Activated naive CD4-positive, alpha-beta T cell treated with anti-CD3 and anti-CD28 coated beads, Interleukin-2, amount 50 U/mL, for 16 hours (primary cell): ENCODE results near the gene KRT5.
"Not testable (repeated sequence)": the region's sequence is repeated elsewhere in the genome, so short reads cannot be mapped to it uniquely, and the experiment has no call there.

Experiments used
- DNase-seq: peaks from one replicate; pipeline ENCODE4 v3.0.0-alpha.2; 2020

Gene KRT5

DNA sequence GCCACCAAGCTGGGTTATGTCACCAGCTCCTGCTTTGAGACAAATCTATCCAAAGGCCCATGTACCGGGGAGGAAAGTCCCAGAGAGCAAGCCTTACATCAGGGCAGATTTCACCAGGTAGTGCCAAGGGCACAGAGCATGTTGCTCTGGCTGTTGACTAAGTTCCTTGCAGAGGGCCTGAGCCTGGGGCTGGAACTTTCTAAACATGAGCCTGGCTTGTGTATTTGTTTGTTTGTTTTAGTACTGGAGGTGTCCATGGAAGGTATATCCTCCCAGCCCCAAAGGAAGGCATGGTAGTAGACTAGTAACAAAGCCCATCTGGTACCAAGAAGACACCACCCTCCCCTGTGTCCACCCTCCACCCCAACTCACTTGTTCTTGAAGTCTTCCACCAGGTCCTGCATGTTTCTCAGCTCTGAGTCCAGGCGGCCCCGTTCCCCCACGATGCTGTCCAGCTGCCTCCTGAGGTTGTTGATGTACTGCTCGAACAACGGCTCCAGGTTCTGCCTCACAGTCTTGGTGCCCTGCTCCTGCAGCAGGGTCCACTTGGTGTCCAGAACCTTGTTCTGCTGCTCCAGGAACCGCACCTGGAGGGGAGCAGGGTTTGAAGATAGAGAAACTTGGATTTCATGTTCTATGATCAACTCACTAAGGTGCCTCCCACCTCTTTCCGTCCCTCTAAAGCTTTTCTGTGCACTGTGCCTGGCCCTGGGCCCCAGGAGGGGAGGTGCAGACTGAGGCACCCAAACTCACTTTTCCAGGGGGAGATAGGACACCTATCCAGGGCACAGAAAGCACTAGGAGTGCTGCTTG is 1.4 kb downstream of the KRT5 start:
- DNase-seq = no peak

DNA sequence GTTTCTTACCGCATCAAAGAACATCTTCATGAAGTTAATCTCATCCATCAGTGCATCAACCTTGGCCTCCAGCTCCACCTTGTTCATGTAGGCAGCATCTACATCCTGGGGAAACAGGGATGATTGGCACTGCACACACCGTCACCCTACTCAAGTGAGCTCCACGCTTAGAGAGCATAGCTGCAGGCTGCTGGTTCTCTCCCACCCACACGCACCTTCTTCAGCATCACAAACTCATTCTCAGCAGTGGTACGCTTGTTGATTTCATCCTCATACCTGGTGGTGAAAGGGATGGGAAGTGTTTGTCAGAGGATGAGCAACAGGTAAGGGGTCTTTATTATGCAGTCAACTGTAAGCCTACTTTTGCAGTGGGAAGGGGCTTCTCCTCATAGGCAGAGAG is 2.3 kb downstream of the KRT5 start:
- DNase-seq = no peak

DNA sequence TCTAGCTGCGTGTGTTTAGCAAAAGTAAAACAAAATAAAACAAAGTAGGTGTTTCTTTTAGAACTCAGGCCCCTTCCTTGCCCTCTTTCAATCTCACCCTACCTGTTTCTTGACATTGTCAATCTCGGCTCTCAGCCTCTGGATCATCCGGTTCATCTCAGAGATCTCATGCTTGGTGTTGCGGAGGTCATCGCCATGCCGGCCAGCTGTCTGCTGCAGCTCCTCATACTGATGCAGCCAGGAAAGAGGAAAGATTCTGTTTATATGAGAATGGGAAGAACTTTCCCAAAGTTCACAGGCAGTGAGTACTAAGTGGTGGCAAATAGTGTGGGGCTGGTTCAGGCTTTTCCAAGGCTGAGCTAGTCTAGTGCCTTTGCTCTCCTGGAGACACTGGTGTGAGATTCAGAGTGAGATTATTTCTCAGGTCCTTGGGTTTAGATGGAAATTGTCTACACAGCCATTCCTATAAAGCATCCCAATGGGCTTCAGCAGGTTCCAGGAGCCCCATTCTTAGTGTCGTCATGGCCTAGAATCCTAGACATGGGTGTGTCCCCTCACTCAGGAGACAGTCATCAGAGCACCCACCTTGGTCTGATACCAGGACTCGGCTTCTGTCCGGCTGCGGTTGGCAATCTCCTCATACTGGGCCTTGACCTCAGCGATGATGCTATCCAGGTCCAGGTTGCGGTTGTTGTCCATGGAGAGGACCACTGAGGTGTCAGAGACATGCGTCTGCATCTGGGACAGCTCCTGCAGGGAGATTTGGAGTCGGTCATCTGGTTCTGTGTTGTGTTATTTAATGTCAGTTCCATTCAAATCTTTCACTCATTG is 3.0 kb downstream of the KRT5 start:
- DNase-seq = no peak

DNA sequence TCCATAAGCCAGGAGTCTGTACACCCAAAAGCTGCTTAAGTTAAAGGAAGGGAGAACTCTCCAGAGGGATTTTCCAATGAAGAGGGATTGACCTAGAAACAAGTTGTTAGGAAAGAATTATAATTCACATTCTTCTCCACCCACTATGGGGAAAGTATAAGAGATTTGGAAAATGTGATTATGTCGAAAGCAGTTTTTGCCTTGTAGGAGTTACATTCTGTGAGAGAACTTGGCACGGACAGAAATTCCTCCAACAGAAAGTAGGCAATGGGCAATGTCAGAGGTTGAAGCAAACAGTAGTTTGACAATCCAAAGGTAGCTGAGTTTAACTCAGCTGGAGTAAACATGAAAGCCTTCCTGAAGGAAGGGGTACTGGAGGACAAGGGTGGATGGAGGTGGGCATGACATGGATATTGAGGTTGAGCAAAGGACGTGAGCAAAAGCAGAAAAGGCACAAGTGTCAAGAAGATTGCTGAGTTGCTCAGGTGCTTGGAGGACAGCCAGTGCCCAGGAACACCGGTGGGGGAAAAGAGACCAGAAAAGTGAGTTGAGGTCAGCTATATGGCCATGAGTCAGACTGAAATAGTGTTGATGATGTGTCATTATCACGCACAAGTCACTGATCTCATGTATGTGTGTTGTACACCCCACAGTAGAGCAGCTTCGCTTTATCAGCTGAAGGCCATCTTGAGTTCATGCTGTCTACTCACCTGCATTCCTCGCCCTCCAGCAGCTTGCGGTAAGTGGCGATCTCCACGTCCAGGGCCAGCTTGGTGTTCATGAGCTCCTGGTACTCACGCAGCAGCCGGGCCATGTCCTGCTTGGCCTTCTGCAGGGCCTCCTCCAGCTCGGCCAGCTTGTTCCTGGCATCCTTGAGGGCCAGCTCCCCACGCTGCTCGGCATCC is 4.0 kb downstream of the KRT5 start:
- no peak for DNase-seq

DNA sequence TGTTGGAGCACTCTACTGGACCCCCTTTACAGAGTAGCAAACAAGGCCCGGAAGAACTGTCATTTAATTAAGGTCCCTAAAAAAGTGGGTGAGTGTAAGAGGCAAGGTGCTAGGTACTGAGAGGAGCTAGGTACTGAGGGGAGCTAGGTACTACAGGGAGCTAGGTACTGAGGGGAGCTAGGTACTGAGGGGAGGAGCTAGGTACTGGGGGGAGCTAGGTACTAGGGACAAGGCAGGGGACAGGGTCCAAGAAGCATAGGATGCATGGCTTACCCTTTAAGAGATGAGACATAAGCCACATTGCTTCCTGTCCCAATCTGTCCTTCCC is 4.9 kb downstream of the KRT5 start:
- DNase-seq = no peak

DNA sequence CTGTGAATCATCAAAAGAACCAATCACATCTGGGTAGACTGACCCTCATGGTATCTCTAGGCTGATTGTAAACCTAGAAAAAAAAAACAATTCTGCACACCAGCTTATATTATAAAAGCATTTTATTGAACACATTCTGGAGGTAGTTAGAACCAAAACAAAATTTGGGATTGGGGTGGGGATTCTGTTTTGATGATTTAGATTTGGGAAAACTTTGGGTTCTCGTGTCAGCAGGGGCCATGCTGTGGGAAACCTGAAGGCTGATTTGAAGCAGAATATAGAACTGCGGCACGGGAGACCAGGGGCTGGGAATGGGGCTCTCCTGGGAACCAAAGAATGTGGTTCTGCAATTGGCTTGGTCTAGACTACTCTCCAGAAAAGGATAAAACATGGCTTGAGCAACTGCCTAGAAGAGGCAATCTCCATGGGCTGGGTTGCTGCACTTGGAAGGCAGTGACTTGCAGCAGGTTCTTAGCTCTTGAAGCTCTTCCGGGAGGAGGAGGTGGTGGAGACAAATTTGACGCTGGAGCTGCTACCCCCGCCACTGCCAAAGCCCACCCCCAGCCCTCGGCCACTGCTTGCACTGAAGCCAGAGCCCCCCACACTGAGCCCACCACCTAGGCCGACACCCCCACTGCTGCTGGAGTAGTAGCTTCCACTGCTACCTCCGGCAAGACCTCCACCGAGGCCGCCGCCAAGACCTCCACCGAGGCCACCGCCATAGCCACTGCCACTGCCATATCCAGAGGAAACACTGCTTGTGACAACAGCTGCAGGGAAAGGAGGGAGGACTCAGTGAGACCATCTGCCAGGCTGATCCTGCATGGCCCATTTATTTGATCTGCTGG is 5.5 kb downstream of the KRT5 start:
- DNase-seq = no peak

DNA sequence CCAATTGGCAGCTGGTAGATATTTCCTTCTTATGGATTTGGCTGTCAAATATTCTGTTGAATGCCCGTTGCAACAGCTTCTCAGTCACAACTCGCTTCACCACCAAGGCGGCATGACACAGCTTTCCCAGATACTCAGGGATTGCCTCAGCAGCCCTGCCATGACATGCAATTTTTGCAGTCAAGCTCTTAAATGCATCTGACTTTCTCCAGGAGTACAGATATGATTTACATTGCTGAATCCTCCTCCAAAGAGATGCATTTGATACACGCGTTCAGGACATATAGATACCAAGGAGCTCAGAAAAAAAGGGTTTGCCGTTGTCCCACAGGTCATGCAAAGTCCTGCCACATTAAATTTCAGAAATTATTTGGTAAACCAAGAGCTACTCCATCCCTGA is 6.5 kb downstream of the KRT5 start:
- DNase-seq = no peak

DNA sequence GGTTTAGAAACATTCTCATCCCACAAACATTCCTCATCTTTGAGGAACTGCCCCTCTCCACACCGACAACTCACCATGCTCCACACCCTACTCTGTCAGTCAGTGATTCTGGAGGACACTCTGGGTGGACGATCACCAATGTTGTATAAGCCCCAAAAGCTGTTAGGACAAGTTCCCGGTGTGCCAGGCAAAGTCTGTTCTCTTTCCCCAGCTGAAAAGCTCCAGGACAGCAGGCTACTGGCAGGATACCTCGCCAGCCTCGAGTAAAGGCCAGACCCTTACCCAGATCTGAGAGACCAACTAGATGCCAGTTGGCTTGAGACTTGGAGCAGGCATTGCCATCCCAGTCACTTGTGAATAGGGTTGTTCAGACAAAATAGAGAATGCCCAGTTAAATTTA is 12.0 kb downstream of the KRT5 start:
- no peak for DNase-seq

DNA sequence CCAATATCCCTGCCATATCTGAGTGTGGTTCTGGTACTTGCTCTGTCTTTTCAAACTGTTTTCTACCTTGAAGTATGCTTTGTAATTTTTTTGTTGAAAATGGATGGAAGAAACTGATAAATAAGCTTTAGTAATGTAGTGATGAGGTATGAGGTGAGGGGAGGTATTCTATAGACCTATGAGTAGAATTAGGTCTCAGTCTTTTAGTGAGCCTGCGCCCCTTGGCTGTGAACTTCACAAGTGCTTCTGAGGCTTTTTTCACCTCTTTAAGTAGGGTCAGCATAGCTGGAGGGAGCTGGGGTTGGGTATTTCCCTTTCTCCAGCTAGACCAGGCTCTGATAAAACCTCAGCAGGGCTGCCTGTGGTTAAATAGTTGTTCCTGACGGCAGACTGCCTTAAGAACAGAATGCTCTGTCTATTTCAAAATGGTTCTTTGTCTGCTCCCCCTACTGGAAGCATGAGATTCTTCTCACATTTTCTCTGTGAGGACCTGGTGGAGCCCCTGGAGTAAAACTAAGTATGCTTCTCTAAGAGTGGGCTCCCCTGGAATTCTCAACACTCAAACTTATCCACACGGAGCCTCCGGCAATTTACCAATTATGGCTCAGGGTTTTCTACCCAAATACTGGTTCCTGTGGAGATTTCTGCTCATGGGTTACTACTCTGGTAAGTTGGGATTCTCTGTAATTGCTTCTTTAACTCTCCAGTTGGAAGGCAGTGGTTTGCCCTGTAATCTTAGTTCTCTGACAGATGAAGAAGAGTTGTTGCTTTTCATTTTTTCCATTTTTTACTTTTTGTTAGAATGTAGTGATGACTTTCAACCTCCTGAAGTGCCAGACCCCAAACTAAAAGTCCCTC is 13.1 kb downstream of the KRT5 start:
- DNase-seq = no peak

DNA sequence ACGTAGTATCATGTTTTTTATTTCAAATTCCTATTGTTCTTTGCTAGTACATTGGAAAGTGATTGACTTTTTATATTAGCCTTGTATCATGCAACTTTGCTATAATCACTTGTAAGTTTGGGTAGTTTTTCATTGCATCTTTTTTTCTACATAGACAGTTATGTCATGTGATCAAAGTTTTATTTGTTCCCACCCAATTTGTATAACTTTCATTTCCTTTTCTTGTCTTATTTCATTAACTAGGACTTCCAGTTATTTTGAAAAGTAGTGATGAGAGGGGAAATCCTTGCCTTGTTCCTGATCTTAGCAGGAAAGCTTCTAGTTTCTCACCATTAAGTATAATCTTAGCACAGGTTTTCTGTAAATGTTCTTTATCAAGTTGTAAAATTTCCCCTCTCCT is 17.3 kb downstream of the KRT5 start:
- DNase-seq = no peak

DNA sequence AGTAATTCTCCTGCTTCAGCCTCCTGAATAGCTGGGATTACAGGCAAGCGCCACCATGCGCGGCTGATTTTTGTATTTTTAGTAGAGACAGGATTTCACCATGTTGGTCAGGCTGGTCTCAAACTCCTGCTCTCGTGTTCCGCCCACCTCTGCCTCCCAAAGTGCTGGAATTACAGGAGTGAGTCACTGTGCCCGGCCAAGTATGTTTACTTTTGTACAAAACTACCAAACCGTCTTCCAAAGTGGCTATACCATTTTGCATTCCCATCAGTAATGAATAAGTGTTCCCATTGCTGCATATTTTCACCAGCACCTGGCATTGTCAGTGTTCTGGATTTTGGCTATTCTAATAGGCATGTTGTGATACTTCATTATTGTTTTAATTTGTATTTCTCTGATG is 18.7 kb downstream of the KRT5 start:
- no peak for DNase-seq

DNA sequence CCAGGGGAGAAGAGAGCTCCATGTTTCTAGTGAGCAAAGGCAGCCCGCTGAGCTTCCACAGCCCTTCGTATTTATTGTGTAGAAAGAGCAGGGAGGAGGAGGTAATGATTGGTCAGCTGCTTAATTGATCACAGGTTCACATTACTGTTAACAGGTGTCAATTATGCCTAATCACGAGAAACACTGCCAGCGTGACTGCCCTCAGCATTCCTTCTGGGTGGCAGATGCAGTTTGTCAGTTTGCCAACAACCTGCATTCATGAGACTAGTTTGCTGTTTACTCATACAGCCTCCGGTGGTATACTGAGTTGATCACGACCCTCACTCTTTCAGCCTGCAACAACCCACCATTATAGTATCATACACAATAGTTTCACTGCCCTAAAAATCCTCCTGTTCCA is 19.6 kb downstream of the KRT5 start:
- DNase-seq = not testable (repeated sequence)

DNA sequence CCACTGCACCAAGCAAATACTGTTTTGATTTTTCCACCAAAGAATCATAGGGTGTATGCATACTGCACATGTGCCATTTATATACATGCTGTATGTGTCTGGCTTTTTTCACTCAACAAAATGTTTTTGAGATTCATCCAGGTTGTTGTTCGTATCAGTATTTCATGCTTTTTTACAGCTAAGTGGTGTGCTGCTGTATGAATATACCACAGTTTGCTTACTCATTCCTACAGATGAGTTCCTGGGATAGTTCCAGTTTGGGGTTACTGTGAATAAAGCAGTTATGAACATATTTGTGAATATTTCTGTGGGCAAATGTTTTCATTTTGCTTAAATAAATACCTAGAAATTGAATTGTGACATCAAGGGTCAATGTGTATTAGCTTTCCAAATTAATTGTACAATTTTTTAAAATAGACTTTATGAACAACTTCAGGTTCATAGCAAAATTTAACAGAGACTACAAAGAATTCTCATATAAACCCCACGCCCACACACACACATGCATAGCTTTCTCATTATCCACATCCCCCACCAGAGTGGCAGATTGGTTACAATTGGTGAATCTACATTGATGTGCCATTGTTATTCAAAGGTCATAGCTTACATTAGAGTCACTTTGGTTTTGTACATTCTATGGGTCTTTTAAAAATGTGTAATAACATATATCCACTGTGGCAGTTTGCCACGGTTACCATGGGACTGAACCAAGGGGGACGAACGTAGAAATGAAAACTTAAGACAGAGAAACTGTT is 20.2 kb downstream of the KRT5 start:
- DNase-seq = no peak

DNA sequence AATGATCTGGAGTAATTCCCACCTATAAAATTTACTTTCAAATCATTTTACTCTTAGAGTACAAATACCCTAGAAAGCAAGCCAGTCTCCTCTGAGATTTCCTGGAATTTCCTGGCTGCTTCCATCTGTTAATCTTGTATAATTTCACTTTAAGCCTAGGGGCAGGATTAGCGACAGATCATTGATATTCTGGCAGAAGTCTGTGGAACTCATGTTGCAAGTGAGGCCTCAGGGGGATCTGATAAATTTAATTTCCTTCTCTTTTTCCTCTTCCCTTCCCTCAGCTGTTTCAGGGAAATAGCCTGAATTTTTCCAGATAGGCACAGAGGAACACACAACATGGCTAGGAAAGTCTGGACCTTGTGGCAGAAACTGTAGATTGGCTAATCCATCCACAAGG is 21.2 kb downstream of the KRT5 start:
- no peak for DNase-seq

DNA sequence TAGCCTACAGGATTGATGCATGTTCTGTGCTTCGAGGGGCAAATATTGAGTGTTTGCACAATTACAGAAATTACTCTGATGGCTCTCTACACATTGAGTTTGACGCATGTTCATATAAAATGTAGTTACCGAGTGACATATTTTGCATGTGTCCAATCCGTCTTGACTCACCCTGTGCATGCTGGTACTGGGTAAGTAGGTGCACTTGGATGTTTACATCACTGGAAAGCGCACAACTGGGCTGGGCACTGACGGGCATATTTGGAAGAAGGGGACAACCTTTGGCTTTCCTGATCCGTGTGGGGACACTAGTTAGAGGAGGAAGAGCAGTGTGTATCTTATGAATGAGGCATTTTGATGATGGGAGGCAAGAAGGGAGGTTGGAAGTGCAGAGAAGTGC is 22.2 kb downstream of the KRT5 start:
- DNase-seq = no peak

DNA sequence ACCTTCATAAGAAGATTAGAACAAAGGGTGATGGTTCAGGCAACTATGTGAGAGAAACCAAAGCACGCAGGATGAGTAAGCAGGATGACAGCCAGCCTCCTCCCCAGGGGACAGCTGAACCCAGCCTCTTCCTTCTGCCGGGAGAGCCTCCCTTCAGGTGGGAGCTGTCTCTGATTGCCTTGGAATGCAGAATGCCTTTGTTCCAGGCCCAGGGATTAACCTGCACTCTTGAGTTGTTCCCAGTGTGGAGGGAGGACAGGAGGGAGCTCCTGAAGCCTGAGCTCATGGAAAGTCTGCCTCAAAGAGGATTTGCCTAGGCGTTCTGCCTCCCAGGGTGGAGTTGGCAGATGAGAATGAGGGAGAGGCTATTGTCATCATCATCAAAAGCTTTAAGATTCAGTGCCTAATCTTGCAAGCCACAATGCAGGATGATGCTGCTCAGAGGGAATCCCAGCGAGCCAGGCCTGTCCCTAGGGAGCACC is 23.6 kb downstream of the KRT5 start:
- no peak for DNase-seq

DNA sequence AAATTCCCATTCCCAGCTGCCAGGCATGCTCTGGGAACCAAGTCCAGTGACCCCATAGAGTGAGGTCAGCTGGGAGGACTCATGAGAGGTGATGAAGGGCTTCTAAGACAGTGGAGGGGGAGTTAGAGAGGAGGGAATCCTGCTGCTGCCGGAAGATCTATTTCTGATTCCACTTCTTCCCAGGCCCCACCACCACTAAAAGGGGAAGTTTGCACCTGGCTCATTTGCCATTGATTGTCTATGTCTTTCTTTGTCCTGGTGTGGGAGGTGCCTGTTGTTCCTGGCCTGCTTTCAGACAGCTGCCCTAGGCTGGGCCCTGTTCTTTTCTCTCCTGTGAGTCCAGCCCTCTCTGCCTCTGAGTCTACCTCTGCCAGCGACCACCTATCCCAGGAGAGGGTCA is 24.1 kb downstream of the KRT5 start:
- no peak for DNase-seq

DNA sequence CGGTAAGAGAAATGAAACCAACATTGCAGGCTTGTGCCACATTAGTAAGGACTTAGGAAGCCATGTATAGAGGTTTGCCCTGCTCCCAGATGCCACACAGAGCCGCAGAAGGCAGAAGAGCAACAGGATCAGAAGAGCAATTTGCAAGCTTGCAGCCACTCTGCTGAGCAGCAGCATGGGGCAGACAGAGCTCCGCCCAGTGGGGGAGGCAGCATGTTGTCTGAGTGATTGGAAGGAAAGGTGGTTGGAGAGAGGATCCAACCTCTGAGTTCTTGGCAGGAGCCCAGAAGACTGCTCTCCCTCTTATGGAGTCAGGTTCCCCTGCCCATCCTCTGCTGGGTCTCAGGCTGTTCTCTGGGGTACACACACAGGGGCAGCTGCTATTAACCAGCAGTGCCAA is 24.8 kb downstream of the KRT5 start:
- DNase-seq = no peak

DNA sequence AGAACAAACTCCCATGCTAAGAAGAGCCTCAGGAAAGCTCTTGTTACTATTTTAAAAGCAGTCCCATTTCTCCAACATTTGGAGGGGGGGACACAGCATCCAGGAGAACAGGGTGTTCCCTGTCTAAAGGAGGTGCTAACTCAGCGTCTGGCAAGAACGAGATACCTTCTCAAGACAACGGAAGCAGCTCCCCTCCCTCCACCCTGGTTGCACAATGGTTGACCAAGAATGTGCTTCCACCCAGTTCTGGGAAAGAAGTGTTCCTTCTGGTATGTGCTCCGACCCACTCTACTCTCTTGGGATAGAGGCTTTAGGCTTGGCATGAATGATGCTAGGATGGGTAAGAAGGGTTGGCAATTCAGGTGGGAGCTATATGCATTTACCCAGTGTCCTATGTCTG is 25.7 kb downstream of the KRT5 start:
- no peak for DNase-seq

DNA sequence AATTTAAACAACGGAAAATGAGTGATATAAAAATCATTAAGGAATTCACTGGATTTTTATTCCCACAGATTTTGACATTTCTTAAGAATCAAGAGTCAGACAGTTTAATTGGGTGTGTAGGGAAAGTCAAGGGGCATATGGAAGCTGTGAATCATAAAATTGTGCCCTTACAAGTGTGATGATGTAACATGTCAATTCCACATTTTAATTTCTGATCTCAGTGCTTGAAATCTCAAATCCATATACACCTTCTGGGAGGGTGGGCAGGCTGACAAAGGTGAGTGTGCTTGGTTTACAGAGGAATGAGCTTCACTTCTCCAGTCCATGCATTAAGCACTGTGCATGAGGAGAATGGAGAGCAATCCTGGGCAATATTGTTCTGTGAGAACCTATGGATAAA is 26.1 kb downstream of the KRT5 start:
- no peak for DNase-seq

DNA sequence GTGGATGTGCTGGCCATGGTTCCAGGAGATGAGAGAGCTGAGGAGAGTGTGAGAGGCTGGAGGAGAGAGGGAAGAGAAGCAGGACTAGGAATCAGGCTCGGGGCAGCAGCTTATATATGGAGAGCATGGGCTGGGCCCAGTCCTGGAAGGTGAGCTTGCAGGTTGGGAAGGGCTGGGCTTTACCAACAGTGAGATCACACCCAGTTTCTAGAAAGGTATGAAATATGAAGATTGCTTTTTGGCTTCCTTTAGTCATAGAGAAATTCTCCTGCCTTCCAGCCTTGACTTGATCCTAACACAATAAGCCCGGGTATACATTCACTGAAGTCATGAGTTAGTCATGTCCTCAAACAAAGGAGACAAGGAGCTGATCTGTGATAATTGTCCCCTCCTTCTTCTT is 27.0 kb downstream of the KRT5 start, which contains the start of gene KRT6A:
Gene KRT6A (minus strand): TSS at position 86 of the 400 bp plus-strand sequence. CDS start 69 bp downstream, at position 17.
- DNase-seq = no peak
